ENCODE results near the gene KCNQ1.

Gene KCNQ1

GRCh38 chr11:2574043-2574552 lies 129.3 kb downstream of the KCNQ1 start:
- DNase-seq: no peak

GRCh38 chr11:2574553-2575535 lies 130.0 kb downstream of the KCNQ1 start:
- DNase-seq: no peak

GRCh38 chr11:2575591-2576051 lies 130.8 kb downstream of the KCNQ1 start:
- no peak for DNase-seq

- DNase-seq: no peak
Measured at GRCh38 chr11:2576111-2576510, 131.3 kb downstream of the KCNQ1 start.

- no peak for DNase-seq
Measured at GRCh38 chr11:2576549-2576948, 131.7 kb downstream of the KCNQ1 start.

GRCh38 chr11:2577031-2577990 lies 132.5 kb downstream of the KCNQ1 start:
- no peak for DNase-seq

- DNase-seq: no peak
Measured at GRCh38 chr11:2577991-2578928, 133.5 kb downstream of the KCNQ1 start.

- no peak for DNase-seq
Measured at GRCh38 chr11:2578929-2579270, 134.1 kb downstream of the KCNQ1 start.

- DNase-seq: no peak
Measured at GRCh38 chr11:2579315-2580060, 134.7 kb downstream of the KCNQ1 start.

- no peak for DNase-seq
Measured at GRCh38 chr11:2580061-2580421, 135.2 kb downstream of the KCNQ1 start.

- no peak for DNase-seq
Measured at GRCh38 chr11:2580571-2581001, 135.8 kb downstream of the KCNQ1 start.

- DNase-seq: no peak
Measured at GRCh38 chr11:2581151-2581930, 136.5 kb downstream of the KCNQ1 start.

- no peak for DNase-seq
Measured at GRCh38 chr11:2581931-2582350, 137.1 kb downstream of the KCNQ1 start.

GRCh38 chr11:2582351-2582945 lies 137.6 kb downstream of the KCNQ1 start:
- DNase-seq: no peak

GRCh38 chr11:2582946-2583604 lies 138.3 kb downstream of the KCNQ1 start:
- no peak for DNase-seq

- no peak for DNase-seq
Measured at GRCh38 chr11:2583605-2583958, 138.8 kb downstream of the KCNQ1 start.

- no peak for DNase-seq
Measured at GRCh38 chr11:2584434-2584811, 139.6 kb downstream of the KCNQ1 start.

GRCh38 chr11:2584812-2585565 lies 140.2 kb downstream of the KCNQ1 start:
- DNase-seq: no peak

All from activated gamma-delta T cell (primary cell).